DND-41 (cell line): ENCODE measurements around the gene CEBPE.

Experiments
- ATAC-seq: fragments of 200-7000 bp; cut with Tn5 transposase; 3 replicates; pipeline ENCODE4 v1.9.1; 2021; ENCODE audit warnings: low read depth; ENCODE audit not compliant: insufficient read depth
- DNase-seq: peaks from one replicate; pipeline ENCODE4 v3.0.0-alpha.2; 2020
- H2AFZ ChIP-seq: 2 replicates; pipeline ENCODE4 v1.6.0; 2012; ENCODE audit warnings: low read depth, low read length
- H3K27ac ChIP-seq: 2 replicates; pipeline ENCODE4 v1.5.1; 2012; ENCODE audit warnings: low read length, inconsistent platforms
- H3K27me3 ChIP-seq: fragments of 200-600 bp; sonication (generic); 2 replicates; pipeline ENCODE4 v1.6.0; 2012; ENCODE audit warnings: low read length, mild to moderate bottlenecking, inconsistent platforms; ENCODE audit not compliant: insufficient read depth, poor library complexity
- H3K36me3 ChIP-seq: 2 replicates; pipeline ENCODE4 v1.5.1; 2012; ENCODE audit warnings: low read length, inconsistent platforms; ENCODE audit not compliant: insufficient read depth
- H3K4me1 ChIP-seq: 2 replicates; pipeline ENCODE4 v1.5.1; 2012; ENCODE audit warnings: mild to moderate bottlenecking, low read length; ENCODE audit not compliant: insufficient read depth
- H3K4me2 ChIP-seq: 2 replicates; pipeline ENCODE4 v1.6.0; 2012; ENCODE audit warnings: mild to moderate bottlenecking, moderate library complexity, low read length, inconsistent platforms; ENCODE audit not compliant: insufficient read depth
- H3K4me3 ChIP-seq, 2 experiments: fragments of 200-600 bp in 1 of 2; shearing (Covaris generic) in 1 of 2; 2 replicates each; pipeline ENCODE4 v1.5.1; 2012 to 2016; ENCODE audit warnings: inconsistent platforms in 2 of 2, low read length in 2 of 2, mild to moderate bottlenecking in 2 of 2, low read depth in 1 of 2, moderate library complexity in 1 of 2
- H3K79me2 ChIP-seq: 2 replicates; pipeline ENCODE4 v1.6.0; 2012; ENCODE audit warnings: low read length, inconsistent platforms; ENCODE audit not compliant: insufficient read depth
- H3K9ac ChIP-seq: 2 replicates; pipeline ENCODE4 v1.6.0; 2012; ENCODE audit warnings: low read depth, mild to moderate bottlenecking, inconsistent platforms, low read length, moderate library complexity
- H3K9me3 ChIP-seq: 2 replicates; pipeline ENCODE4 v1.5.1; 2012; ENCODE audit warnings: low read length, moderate library complexity, mild to moderate bottlenecking, inconsistent platforms; ENCODE audit not compliant: insufficient read depth, severe bottlenecking
- H4K20me1 ChIP-seq: 2 replicates; pipeline ENCODE4 v1.6.0; 2012; ENCODE audit warnings: low read length; ENCODE audit not compliant: insufficient read depth
- CTCF ChIP-seq: IDR thresholded peaks from 2 replicates; pipeline ENCODE4 v1.5.1; 2012; ENCODE audit warnings: borderline replicate concordance, low read length, moderate library complexity, mild to moderate bottlenecking; ENCODE audit not compliant: poor library complexity, severe bottlenecking; ENCODE audit errors: extremely low read depth
- EZH2 ChIP-seq: IDR thresholded peaks from 3 replicates; pipeline ENCODE4 v1.6.1; 2012; ENCODE audit warnings: borderline replicate concordance, low read depth, mild to moderate bottlenecking, moderate library complexity, low read length, inconsistent platforms; ENCODE audit not compliant: severe bottlenecking

Gene CEBPE

GRCh38 chr14:23164949-23165348, 45.9 kb upstream of the CEBPE start:
- Histone ChIP-seq H4K20me1 (no peaks in the 10 kb centered on the region; the same call in 1 of the 2 replicates), H3K36me3 (no peaks in the 10 kb centered on the region), H3K79me2 (no peaks in the 10 kb centered on the region), H3K9ac (no peak overlapping the region), H3K27me3 (peaks cover 41% of the 10 kb centered on the region), H3K4me3 (no peak overlapping the region), H3K27ac (no peak overlapping the region), H3K4me1 (no peaks in the 10 kb centered on the region), H3K9me3 (no peaks in the 10 kb centered on the region), H3K4me2 (no peak overlapping the region), H2AFZ (no peak overlapping the region)
- DNase-seq: no peak
- ATAC-seq: no peak
- TF ChIP-seq EZH2 (no peak), CTCF (no peak)

DNA sequence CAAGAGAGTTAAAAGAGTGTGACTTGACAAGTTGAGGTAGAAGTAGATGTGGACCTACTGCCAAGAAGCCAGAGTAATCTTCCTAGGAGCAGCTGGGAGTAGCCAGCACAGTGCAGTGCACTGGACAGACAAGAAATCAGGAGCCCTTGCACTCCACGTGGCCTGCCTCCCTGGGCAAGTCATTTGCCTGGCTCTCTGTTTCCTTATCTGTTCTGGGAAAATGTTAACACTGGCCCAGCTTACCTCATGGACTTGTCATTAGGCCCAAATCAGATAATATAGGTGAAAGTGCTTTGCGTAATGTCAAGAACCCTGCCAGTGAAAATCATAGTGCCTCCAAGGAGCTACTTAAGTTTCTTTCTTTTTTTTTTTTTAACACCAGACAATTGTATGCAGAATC, 45.2 kb upstream of the CEBPE start:
- Histone ChIP-seq H3K9me3 (no peaks in the 10 kb centered on the region), H3K4me2 (no peak overlapping the region)

GRCh38 chr14:23163830-23164229, 44.8 kb upstream of the CEBPE start:
- Histone ChIP-seq H3K79me2 (no peaks in the 10 kb centered on the region), H3K27me3 (peaks cover 46% of the 10 kb centered on the region), H3K27ac (no peak overlapping the region), H3K36me3 (no peaks in the 10 kb centered on the region), H4K20me1 (no peaks in the 10 kb centered on the region; the same call in 1 of the 2 replicates), H3K4me2 (no peak overlapping the region), H2AFZ (no peak overlapping the region), H3K9me3 (no peaks in the 10 kb centered on the region), H3K4me3 (no peak overlapping the region), H3K9ac (no peak overlapping the region), H3K4me1 (no peaks in the 10 kb centered on the region)
- ATAC-seq (no peak), DNase-seq (no peak)
- no peak for TF ChIP-seq EZH2
- TF ChIP-seq CTCF: no peak

More for the DNA sequence above, 45.2 kb upstream of the CEBPE start:
- H2AFZ ChIP-seq: no peak overlapping the region
- no peaks in the 10 kb centered on the region; the same call in 1 of the 2 replicates for H4K20me1 ChIP-seq
- ATAC-seq: no peak
- H3K27me3 ChIP-seq: peaks cover 47% of the 10 kb centered on the region
- TF ChIP-seq EZH2: no peak
- TF ChIP-seq CTCF: no peak
- H3K9ac ChIP-seq: no peak overlapping the region
- H3K36me3 ChIP-seq: no peaks in the 10 kb centered on the region
- no peak overlapping the region for H3K27ac ChIP-seq
- H3K4me3 ChIP-seq: no peak overlapping the region
- no peak for DNase-seq
- H3K79me2 ChIP-seq: no peaks in the 10 kb centered on the region
- H3K4me1 ChIP-seq: no peaks in the 10 kb centered on the region

GRCh38 chr14:23162800-23163199, 43.7 kb upstream of the CEBPE start:
- H2AFZ ChIP-seq: no peak overlapping the region

More at GRCh38 chr14:23162800-23163199, 43.7 kb upstream of the CEBPE start:
- no peak for TF ChIP-seq CTCF
- no peak for TF ChIP-seq EZH2
- no peak for ATAC-seq
- H3K9ac ChIP-seq: no peak overlapping the region
- H3K9me3 ChIP-seq: no peaks in the 10 kb centered on the region
- H3K27ac ChIP-seq: no peak overlapping the region
- no peaks in the 10 kb centered on the region for H3K36me3 ChIP-seq
- no peak overlapping the region for H3K4me2 ChIP-seq
- no peak overlapping the region for H3K4me3 ChIP-seq
- peaks cover 39% of the 10 kb centered on the region for H3K27me3 ChIP-seq
- DNase-seq: no peak
- no peaks in the 10 kb centered on the region for H3K4me1 ChIP-seq
- H3K79me2 ChIP-seq: no peaks in the 10 kb centered on the region
- H4K20me1 ChIP-seq: no peaks in the 10 kb centered on the region; the same call in 1 of the 2 replicates
